Esophagus muscularis mucosa (tissue), 3 donors: ENCODE data around the gene DAPK3.
A peak's percentile ranks its signal among the peaks of the same experiment; 100 is the strongest.

Experiments used
- POLR2A ChIP-seq: fragments of 450-650 bp; IDR thresholded peaks from one replicate; pipeline ENCODE4 v1.6.1; 2017; ENCODE audit warnings: antibody characterized with exemption, moderate library complexity, mild to moderate bottlenecking, low read depth
- POLR2AphosphoS5 ChIP-seq, 2 donors: sonication (generic); formaldehyde crosslinking; IDR thresholded peaks; one replicate each; pipeline ENCODE4 v1.6.1; 2017; ENCODE audit warnings: antibody characterized with exemption in 2 of 2
- TF ChIP-seq, protein P1 (sequence below), 3 experiments: fragments of 200-600 bp in 2 of 3; fragments of 450-650 bp in 1 of 3; sonication (generic) in 2 of 3; IDR thresholded peaks; one replicate each; pipeline ENCODE4 v1.5.1; 2017 to 2019; ENCODE audit warnings: antibody characterized with exemption in 3 of 3, mild to moderate bottlenecking in 2 of 3, moderate library complexity in 1 of 3

DNA sequence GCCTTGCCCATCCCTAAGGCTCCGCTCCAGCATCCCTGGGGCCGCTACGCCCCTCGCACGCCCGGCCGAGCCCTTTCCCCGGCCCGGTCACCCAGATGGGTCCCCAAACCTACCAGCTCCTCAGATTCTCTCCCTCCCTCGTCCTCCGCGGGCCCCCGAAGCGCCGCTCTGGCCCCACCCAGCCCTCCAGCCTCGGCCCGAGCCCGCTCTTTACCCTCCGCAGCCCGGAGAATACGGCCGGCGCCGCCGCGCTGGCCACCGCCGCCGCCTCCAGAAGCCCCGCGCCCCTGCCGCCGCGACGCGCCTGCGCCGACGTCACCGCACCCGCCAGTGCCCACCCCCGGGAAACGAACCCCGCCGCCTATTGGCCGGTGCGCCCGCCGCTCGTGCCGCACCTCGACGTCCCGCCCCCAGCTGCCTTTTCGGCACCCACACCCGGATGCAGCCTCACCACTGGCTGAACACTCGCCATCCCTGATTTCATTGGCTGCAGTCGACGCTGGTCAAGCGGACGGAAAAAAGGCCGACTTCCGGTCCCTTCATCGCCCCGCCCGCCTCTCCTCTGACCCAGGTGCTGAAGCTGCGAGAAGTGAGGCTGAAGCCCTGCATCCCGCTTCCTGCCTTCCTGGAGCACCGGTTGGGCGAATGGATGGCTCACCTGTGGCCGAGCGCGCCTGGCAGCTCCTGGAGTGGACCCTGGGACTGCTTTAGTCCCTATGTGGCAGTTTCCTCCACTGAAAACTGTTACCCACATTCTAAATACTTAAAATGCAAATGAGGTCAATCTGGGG is at the start of gene DAPK3:
- TF ChIP-seq, protein P1, sequence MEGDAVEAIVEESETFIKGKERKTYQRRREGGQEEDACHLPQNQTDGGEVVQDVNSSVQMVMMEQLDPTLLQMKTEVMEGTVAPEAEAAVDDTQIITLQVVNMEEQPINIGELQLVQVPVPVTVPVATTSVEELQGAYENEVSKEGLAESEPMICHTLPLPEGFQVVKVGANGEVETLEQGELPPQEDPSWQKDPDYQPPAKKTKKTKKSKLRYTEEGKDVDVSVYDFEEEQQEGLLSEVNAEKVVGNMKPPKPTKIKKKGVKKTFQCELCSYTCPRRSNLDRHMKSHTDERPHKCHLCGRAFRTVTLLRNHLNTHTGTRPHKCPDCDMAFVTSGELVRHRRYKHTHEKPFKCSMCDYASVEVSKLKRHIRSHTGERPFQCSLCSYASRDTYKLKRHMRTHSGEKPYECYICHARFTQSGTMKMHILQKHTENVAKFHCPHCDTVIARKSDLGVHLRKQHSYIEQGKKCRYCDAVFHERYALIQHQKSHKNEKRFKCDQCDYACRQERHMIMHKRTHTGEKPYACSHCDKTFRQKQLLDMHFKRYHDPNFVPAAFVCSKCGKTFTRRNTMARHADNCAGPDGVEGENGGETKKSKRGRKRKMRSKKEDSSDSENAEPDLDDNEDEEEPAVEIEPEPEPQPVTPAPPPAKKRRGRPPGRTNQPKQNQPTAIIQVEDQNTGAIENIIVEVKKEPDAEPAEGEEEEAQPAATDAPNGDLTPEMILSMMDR (IDR thresholded peaks at IDR 0.05): peak in 1 of 3 experiments; percentile 34
- TF ChIP-seq POLR2AphosphoS5 (IDR thresholded peaks at IDR 0.05): peak; percentile 92 to 95
- TF ChIP-seq POLR2A: peak; percentile 96
